Nephron progenitor cell (in vitro differentiated cells): ENCODE measurements around the gene IRF6.

Experiments
- DNase-seq: peaks from one replicate; pipeline ENCODE4 v3.0.0; 2021
- H3K27ac Mint-ChIP-seq: 2 replicates; pipeline ENCODE4 v1.8.0; 2021; ENCODE audit warnings: mild to moderate bottlenecking, moderate library complexity, mixed read lengths
- H3K27me3 Mint-ChIP-seq: 2 replicates; pipeline ENCODE4 v1.8.0; 2021; ENCODE audit warnings: mild to moderate bottlenecking, low read depth, mixed read lengths; ENCODE audit not compliant: poor library complexity
- H3K36me3 Mint-ChIP-seq: 2 replicates; pipeline ENCODE4 v1.8.0; 2021; ENCODE audit warnings: low read depth, mixed read lengths
- H3K4me1 Mint-ChIP-seq: 2 replicates; pipeline ENCODE4 v1.8.0; 2021; ENCODE audit warnings: mixed read lengths
- H3K4me3 Mint-ChIP-seq: 2 replicates; pipeline ENCODE4 v1.8.0; 2021; ENCODE audit warnings: mild to moderate bottlenecking, moderate library complexity, mixed read lengths
- H3K9me3 Mint-ChIP-seq: 2 replicates; pipeline ENCODE4 v1.8.0; 2021; ENCODE audit warnings: mild to moderate bottlenecking, moderate library complexity, mixed read lengths
- CTCF ChIP-seq: fragments of 200-600 bp; sonication (generic); IDR thresholded peaks from 2 replicates; pipeline ENCODE4 v1.5.0; 2021; ENCODE audit warnings: antibody characterized with exemption

The IRF6 gene

GRCh38 chr1:209752890-209753289, 53.1 kb downstream of the IRF6 start:
- Mint-ChIP-seq H3K4me3 (no peak overlapping the region), H3K27me3 (peaks cover 35% of the 10 kb centered on the region), H3K27ac (no peak overlapping the region), H3K36me3 (no peaks in the 10 kb centered on the region), H3K9me3 (no peaks in the 10 kb centered on the region), H3K4me1 (peaks cover 6% of the 10 kb centered on the region)
- TF ChIP-seq CTCF, result no peak
- no peak for DNase-seq

GRCh38 chr1:209751627-209752231, 54.2 kb downstream of the IRF6 start:
- H3K4me1 Mint-ChIP-seq, result peaks cover 6% of the 10 kb centered on the region
- no peak for TF ChIP-seq CTCF
- H3K4me3 Mint-ChIP-seq, result no peak overlapping the region
- no peak overlapping the region for H3K27ac Mint-ChIP-seq
- no peak for DNase-seq
- peaks cover 35% of the 10 kb centered on the region for H3K27me3 Mint-ChIP-seq
- no peaks in the 10 kb centered on the region for H3K9me3 Mint-ChIP-seq
- H3K36me3 Mint-ChIP-seq, result no peaks in the 10 kb centered on the region

- Mint-ChIP-seq H3K36me3 (no peaks in the 10 kb centered on the region), H3K4me3 (no peak overlapping the region), H3K4me1 (peaks cover 6% of the 10 kb centered on the region), H3K9me3 (no peaks in the 10 kb centered on the region), H3K27ac (no peak overlapping the region), H3K27me3 (peaks cover 24% of the 10 kb centered on the region)
- DNase-seq, result no peak
- TF ChIP-seq CTCF, result no peak
Observed at GRCh38 chr1:209749670-209750323, 56.1 kb downstream of the IRF6 start.

GRCh38 chr1:209749205-209749604, 56.7 kb downstream of the IRF6 start:
- H3K4me1 Mint-ChIP-seq, result peaks cover 6% of the 10 kb centered on the region

DNA sequence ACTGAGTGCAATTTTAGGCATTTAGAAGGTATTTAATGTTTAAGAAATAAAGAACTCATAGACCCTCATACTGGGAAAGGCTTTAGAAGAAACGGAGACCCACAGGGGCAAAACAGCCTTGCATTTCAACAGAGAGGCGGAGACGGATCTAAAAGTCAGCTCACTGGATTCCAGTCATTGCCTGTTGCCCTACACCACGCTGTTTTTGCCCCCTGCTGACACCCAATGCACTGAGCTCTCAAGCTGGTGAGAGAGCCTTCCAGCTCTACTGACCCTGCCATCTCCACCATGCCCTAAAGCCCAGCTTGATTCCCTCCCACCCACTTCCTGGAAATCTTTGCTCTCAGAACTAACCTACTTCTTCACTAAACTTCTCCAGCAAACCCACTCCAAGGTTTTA, 57.3 kb downstream of the IRF6 start:
- no peak for DNase-seq
- Mint-ChIP-seq H3K27ac (no peak overlapping the region), H3K4me1 (peaks cover 6% of the 10 kb centered on the region), H3K4me3 (no peak overlapping the region), H3K36me3 (no peaks in the 10 kb centered on the region), H3K9me3 (no peaks in the 10 kb centered on the region), H3K27me3 (peaks cover 27% of the 10 kb centered on the region)
- TF ChIP-seq CTCF, result no peak

More at GRCh38 chr1:209749205-209749604, 56.7 kb downstream of the IRF6 start:
- peaks cover 27% of the 10 kb centered on the region for H3K27me3 Mint-ChIP-seq
- no peaks in the 10 kb centered on the region for H3K9me3 Mint-ChIP-seq
- DNase-seq, result no peak
- H3K4me3 Mint-ChIP-seq, result no peak overlapping the region
- TF ChIP-seq CTCF, result no peak
- no peaks in the 10 kb centered on the region for H3K36me3 Mint-ChIP-seq
- no peak overlapping the region for H3K27ac Mint-ChIP-seq
